Effector memory CD4-positive, alpha-beta T cell (primary cell): Measurements from ENCODE around the gene TTBK2.
A peak's percentile ranks its signal among the peaks of the same experiment; 100 is the strongest.

Experiments
- DNase-seq, 3 donors: peaks; one replicate each; pipeline ENCODE4 v3.0.0-alpha.2; 2020
- H3K27ac ChIP-seq: 2 replicates; pipeline ENCODE4 v1.7.0; 2013; ENCODE audit warnings: mild to moderate bottlenecking, low read length, moderate library complexity; ENCODE audit not compliant: insufficient read depth, poor library complexity, severe bottlenecking
- H3K27me3 ChIP-seq: replicated peaks from 2 replicates; pipeline ENCODE4 v1.7.0; 2013; ENCODE audit warnings: mild to moderate bottlenecking, low read length; ENCODE audit not compliant: insufficient read depth, control insufficient read depth, poor library complexity, severe bottlenecking
- H3K36me3 ChIP-seq: 2 replicates; pipeline ENCODE4 v1.7.0; 2013; ENCODE audit warnings: mild to moderate bottlenecking, low read length, moderate library complexity; ENCODE audit not compliant: control insufficient read depth, insufficient read depth
- H3K4me1 ChIP-seq: 2 replicates; pipeline ENCODE4 v1.7.0; 2013; ENCODE audit warnings: low read length, mild to moderate bottlenecking; ENCODE audit not compliant: control insufficient read depth, insufficient read depth, poor library complexity, severe bottlenecking
- H3K4me3 ChIP-seq: 2 replicates; pipeline ENCODE4 v1.7.0; 2013; ENCODE audit warnings: low read length, low read depth, mild to moderate bottlenecking; ENCODE audit not compliant: insufficient read depth, poor library complexity, severe bottlenecking
- H3K9me3 ChIP-seq: 2 replicates; pipeline ENCODE4 v1.7.0; 2013; ENCODE audit warnings: mild to moderate bottlenecking, low read length, moderate library complexity; ENCODE audit not compliant: control insufficient read depth

TTBK2 gene

GRCh38 chr15:42744195-42744594, 176.4 kb downstream of the TTBK2 start:
- no peaks in the 10 kb centered on the region for H3K27me3 ChIP-seq
- no peaks in the 10 kb centered on the region for H3K4me1 ChIP-seq
- H3K36me3 ChIP-seq = peaks cover 10% of the 10 kb centered on the region
- no peak for DNase-seq
- no peaks in the 10 kb centered on the region for H3K9me3 ChIP-seq
- no peak overlapping the region for H3K27ac ChIP-seq
- H3K4me3 ChIP-seq = no peak overlapping the region

- Histone ChIP-seq H3K36me3 (peaks cover 10% of the 10 kb centered on the region), H3K27ac (no peak overlapping the region), H3K27me3 (no peaks in the 10 kb centered on the region), H3K4me3 (no peak overlapping the region), H3K9me3 (no peaks in the 10 kb centered on the region), H3K4me1 (peaks cover 6% of the 10 kb centered on the region)
- DNase-seq = no peak
These were observed 178.4 kb downstream of the TTBK2 start for GRCh38 chr15:42742149-42742548.

GRCh38 chr15:42741710-42742109, 178.9 kb downstream of the TTBK2 start:
- Histone ChIP-seq H3K4me3 (no peak overlapping the region), H3K27me3 (no peaks in the 10 kb centered on the region), H3K9me3 (no peaks in the 10 kb centered on the region), H3K4me1 (peaks cover 6% of the 10 kb centered on the region), H3K27ac (no peak overlapping the region), H3K36me3 (peaks cover 10% of the 10 kb centered on the region)
- no peak for DNase-seq

- peak overlapping the region; percentile 80 for H3K4me3 ChIP-seq
- DNase-seq = no peak
These were observed 182.8 kb downstream of the TTBK2 start for GRCh38 chr15:42737529-42738328.

GRCh38 chr15:42736793-42737528, 183.6 kb downstream of the TTBK2 start, which contains the start of gene CDAN1:
Gene CDAN1, minus strand, starts transcription at chr15:42737128. Its CDS starts 26 bp downstream, at chr15:42737102.
- H3K4me1 ChIP-seq = peaks cover 12% of the 10 kb centered on the region
- no peaks in the 10 kb centered on the region for H3K27me3 ChIP-seq

More at GRCh38 chr15:42737529-42738328, 182.8 kb downstream of the TTBK2 start:
- no peaks in the 10 kb centered on the region for H3K27me3 ChIP-seq
- H3K4me1 ChIP-seq = peaks cover 12% of the 10 kb centered on the region
- peak overlapping the region; percentile 72 for H3K27ac ChIP-seq
- peaks cover 10% of the 10 kb centered on the region for H3K36me3 ChIP-seq
- no peaks in the 10 kb centered on the region for H3K9me3 ChIP-seq

GRCh38 chr15:42736178-42736792, 184.3 kb downstream of the TTBK2 start:
- Histone ChIP-seq H3K4me1 (peaks cover 12% of the 10 kb centered on the region), H3K36me3 (peaks cover 25% of the 10 kb centered on the region), H3K27ac (peak overlapping the region; percentile 72), H3K9me3 (no peaks in the 10 kb centered on the region), H3K27me3 (no peaks in the 10 kb centered on the region), H3K4me3 (peak overlapping the region; percentile 80)
- peak in 1 of 3 donors; percentile 6 for DNase-seq

More at GRCh38 chr15:42736793-42737528, 183.6 kb downstream of the TTBK2 start, which contains the start of gene CDAN1:
- Histone ChIP-seq H3K4me3 (peak within 1 kb of the TSS; percentile 80), H3K36me3 (peaks cover 18% of the 10 kb centered on the region), H3K27ac (peak within 1 kb of the TSS; percentile 72), H3K9me3 (no peaks in the 10 kb centered on the region)
- DNase-seq = peak; percentile 89 to 92 (median 89)

GRCh38 chr15:42735382-42736165, 185.0 kb downstream of the TTBK2 start:
- H3K27me3 ChIP-seq = no peaks in the 10 kb centered on the region
- peak overlapping the region; percentile 80 for H3K4me3 ChIP-seq
- peaks cover 32% of the 10 kb centered on the region for H3K36me3 ChIP-seq
- peak overlapping the region; percentile 72 for H3K27ac ChIP-seq
- no peak for DNase-seq
- H3K4me1 ChIP-seq = peaks cover 12% of the 10 kb centered on the region
- H3K9me3 ChIP-seq = no peaks in the 10 kb centered on the region

GRCh38 chr15:42734076-42734672, 186.4 kb downstream of the TTBK2 start:
- no peak overlapping the region for H3K27ac ChIP-seq
- H3K9me3 ChIP-seq = no peaks in the 10 kb centered on the region
- no peak overlapping the region for H3K4me3 ChIP-seq
- no peak for DNase-seq
- peaks cover 12% of the 10 kb centered on the region for H3K4me1 ChIP-seq
- H3K27me3 ChIP-seq = no peaks in the 10 kb centered on the region
- H3K36me3 ChIP-seq = peaks cover 44% of the 10 kb centered on the region

- H3K9me3 ChIP-seq = no peaks in the 10 kb centered on the region
- peaks cover 12% of the 10 kb centered on the region for H3K4me1 ChIP-seq
- H3K27ac ChIP-seq = no peak overlapping the region
- H3K27me3 ChIP-seq = no peaks in the 10 kb centered on the region
- DNase-seq = no peak
- H3K36me3 ChIP-seq = peaks cover 51% of the 10 kb centered on the region
- no peak overlapping the region for H3K4me3 ChIP-seq
These were observed 187.6 kb downstream of the TTBK2 start for GRCh38 chr15:42733027-42733426.
